Osteoblast (primary cell): ENCODE data around the gene NMRAL1. TPM values are rescaled to one million over a fixed set of nuclear protein-coding genes. Genes with fewer than 3 reads are reported as not detected.

Experiments used
- DNase-seq: peaks from one replicate; pipeline ENCODE4 v3.0.0; 2011; ENCODE audit warnings: low spot score, mixed read lengths; ENCODE audit not compliant: insufficient read length; ENCODE audit errors: missing footprints
- H2AFZ ChIP-seq: 2 replicates; pipeline ENCODE4 v1.6.0; 2011; ENCODE audit warnings: mild to moderate bottlenecking, low read length
- H3K27ac ChIP-seq: 2 replicates; pipeline ENCODE4 v1.5.1; 2011; ENCODE audit warnings: mild to moderate bottlenecking, low read depth, low read length, moderate library complexity
- H3K27me3 ChIP-seq: 2 replicates; pipeline ENCODE4 v1.6.0; 2012; ENCODE audit warnings: mild to moderate bottlenecking, control low read depth, inconsistent platforms, low read length, moderate library complexity; ENCODE audit not compliant: insufficient read depth
- H3K36me3 ChIP-seq: 2 replicates; pipeline ENCODE4 v1.5.1; 2011; ENCODE audit warnings: mild to moderate bottlenecking, low read length, control low read depth, moderate library complexity; ENCODE audit not compliant: insufficient read depth
- H3K4me1 ChIP-seq: 2 replicates; pipeline ENCODE4 v1.5.1; 2011; ENCODE audit warnings: mild to moderate bottlenecking, low read length, control low read depth, moderate library complexity; ENCODE audit not compliant: insufficient read depth
- H3K4me2 ChIP-seq: 2 replicates; pipeline ENCODE4 v1.6.0; 2011; ENCODE audit warnings: mild to moderate bottlenecking, low read length; ENCODE audit not compliant: insufficient read depth
- H3K4me3 ChIP-seq: fragments of 200-600 bp; sonication (generic); 3 replicates; pipeline ENCODE4 v1.5.1; 2012; ENCODE audit warnings: mild to moderate bottlenecking, low read length, inconsistent platforms; ENCODE audit not compliant: insufficient read depth
- H3K79me2 ChIP-seq: 2 replicates; pipeline ENCODE4 v1.6.0; 2012; ENCODE audit warnings: mild to moderate bottlenecking, low read length, control low read depth, inconsistent platforms; ENCODE audit not compliant: insufficient read depth
- H3K9me3 ChIP-seq: 2 replicates; pipeline ENCODE4 v1.5.1; 2011; ENCODE audit warnings: low read depth, low read length, control low read depth
- H4K20me1 ChIP-seq: 2 replicates; pipeline ENCODE4 v1.6.0; 2012; ENCODE audit warnings: mild to moderate bottlenecking, low read length, control low read depth; ENCODE audit not compliant: insufficient read depth
- total RNA-seq: library from RNA; depleted of rRNA; stranded (reverse); fragments of >200 nt; gene quantifications from 2 replicates; pipeline ENCODE4 v1.2.3, GENCODE V29; 2012
- TF ChIP-seq, protein P1 (sequence below): IDR thresholded peaks from 2 replicates; pipeline ENCODE4 v1.5.1; 2011; ENCODE audit warnings: mild to moderate bottlenecking, low read depth, low read length, moderate library complexity; ENCODE audit errors: extremely low read depth

The NMRAL1 gene
- total RNA-seq, 1 donor = 90.5 TPM

- Histone ChIP-seq H3K27me3 (no peaks in the 10 kb centered on the region), H3K27ac (no peak overlapping the region), H3K4me1 (peaks cover 11% of the 10 kb centered on the region), H3K4me2 (no peak overlapping the region), H3K36me3 (peaks cover 11% of the 10 kb centered on the region), H3K9me3 (no peaks in the 10 kb centered on the region), H2AFZ (no peak overlapping the region), H3K79me2 (peaks cover 13% of the 10 kb centered on the region), H4K20me1 (no peaks in the 10 kb centered on the region), H3K4me3 (no peak overlapping the region)
- no peak for DNase-seq
- TF ChIP-seq, protein P1, sequence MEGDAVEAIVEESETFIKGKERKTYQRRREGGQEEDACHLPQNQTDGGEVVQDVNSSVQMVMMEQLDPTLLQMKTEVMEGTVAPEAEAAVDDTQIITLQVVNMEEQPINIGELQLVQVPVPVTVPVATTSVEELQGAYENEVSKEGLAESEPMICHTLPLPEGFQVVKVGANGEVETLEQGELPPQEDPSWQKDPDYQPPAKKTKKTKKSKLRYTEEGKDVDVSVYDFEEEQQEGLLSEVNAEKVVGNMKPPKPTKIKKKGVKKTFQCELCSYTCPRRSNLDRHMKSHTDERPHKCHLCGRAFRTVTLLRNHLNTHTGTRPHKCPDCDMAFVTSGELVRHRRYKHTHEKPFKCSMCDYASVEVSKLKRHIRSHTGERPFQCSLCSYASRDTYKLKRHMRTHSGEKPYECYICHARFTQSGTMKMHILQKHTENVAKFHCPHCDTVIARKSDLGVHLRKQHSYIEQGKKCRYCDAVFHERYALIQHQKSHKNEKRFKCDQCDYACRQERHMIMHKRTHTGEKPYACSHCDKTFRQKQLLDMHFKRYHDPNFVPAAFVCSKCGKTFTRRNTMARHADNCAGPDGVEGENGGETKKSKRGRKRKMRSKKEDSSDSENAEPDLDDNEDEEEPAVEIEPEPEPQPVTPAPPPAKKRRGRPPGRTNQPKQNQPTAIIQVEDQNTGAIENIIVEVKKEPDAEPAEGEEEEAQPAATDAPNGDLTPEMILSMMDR = no peak
Measured at GRCh38 chr16:4471869-4472268, 2.6 kb downstream of the NMRAL1 start.

DNA sequence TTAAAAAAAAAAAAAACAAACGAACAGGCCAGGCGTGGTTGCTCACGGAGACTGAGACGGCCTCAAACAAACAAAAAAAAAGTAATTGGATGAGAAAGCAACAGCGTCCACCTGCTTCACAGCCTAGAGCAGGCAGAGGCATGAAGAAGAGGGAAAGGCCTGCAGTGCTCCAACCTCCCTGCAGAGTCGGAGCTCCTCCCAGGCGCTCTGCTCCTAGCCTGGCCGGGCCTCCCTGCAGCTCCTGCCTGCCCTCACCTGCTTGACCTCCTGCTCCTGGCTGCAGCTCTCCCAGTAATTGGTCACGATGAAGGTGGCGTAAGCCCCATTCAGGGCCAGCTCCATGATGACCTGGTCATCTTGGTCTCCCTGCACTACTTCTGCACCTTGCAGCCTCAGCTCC is 5.5 kb downstream of the NMRAL1 start:
- Histone ChIP-seq H4K20me1 (no peaks in the 10 kb centered on the region), H3K9me3 (no peaks in the 10 kb centered on the region), H3K4me1 (peaks cover 10% of the 10 kb centered on the region), H2AFZ (no peak overlapping the region), H3K27me3 (no peaks in the 10 kb centered on the region), H3K4me2 (no peak overlapping the region), H3K36me3 (peaks cover 30% of the 10 kb centered on the region), H3K4me3 (no peak overlapping the region), H3K79me2 (peaks cover 2% of the 10 kb centered on the region), H3K27ac (no peak overlapping the region)
- DNase-seq = no peak
- TF ChIP-seq, protein P1 = no peak

DNA sequence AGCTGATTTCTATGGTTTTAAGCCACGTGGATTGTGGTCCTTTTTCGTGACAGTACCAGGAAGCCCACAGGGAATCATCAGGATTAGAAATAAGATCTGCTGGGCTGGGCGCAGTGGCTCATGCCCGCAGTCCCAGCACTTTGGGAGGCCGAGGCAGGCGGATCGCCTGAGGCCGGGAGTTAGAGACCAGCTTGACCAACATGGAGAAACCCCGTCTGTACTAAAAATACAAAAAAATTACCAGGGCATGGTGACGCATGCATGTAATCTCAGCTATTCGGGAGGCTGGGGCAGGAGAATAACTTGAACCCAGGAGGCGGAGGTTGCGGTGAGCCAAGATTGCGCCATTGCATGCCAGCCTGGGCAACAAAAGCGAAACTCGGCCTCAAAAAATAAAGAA is 6.5 kb downstream of the NMRAL1 start:
- H3K4me2 ChIP-seq = no peak overlapping the region
- peaks cover 35% of the 10 kb centered on the region for H3K36me3 ChIP-seq
- peaks cover 15% of the 10 kb centered on the region for H3K4me1 ChIP-seq
- TF ChIP-seq, protein P1 = no peak
- no peak for DNase-seq
- H3K27me3 ChIP-seq = no peaks in the 10 kb centered on the region
- H3K79me2 ChIP-seq = no peaks in the 10 kb centered on the region
- H3K27ac ChIP-seq = no peak overlapping the region
- no peaks in the 10 kb centered on the region for H4K20me1 ChIP-seq
- H3K9me3 ChIP-seq = no peaks in the 10 kb centered on the region
- no peak overlapping the region for H2AFZ ChIP-seq
- H3K4me3 ChIP-seq = no peak overlapping the region

GRCh38 chr16:4465977-4466779 is 8.2 kb downstream of the NMRAL1 start:
- Histone ChIP-seq H3K4me1 (peaks cover 15% of the 10 kb centered on the region), H3K36me3 (peaks cover 37% of the 10 kb centered on the region), H4K20me1 (no peaks in the 10 kb centered on the region), H3K4me2 (no peak overlapping the region), H3K27ac (no peak overlapping the region), H3K9me3 (no peaks in the 10 kb centered on the region), H3K79me2 (no peaks in the 10 kb centered on the region), H2AFZ (no peak overlapping the region), H3K27me3 (no peaks in the 10 kb centered on the region), H3K4me3 (no peak overlapping the region)
- TF ChIP-seq, protein P1 = no peak
- DNase-seq = no peak
